ENCODE data around the gene PHF20. TPM values are rescaled to one million over a fixed set of nuclear protein-coding genes. Genes with fewer than 3 reads are reported as not detected.
"Not testable (repeated sequence)": the region's sequence is repeated elsewhere in the genome, so short reads cannot be mapped to it uniquely, and the experiment has no call there.

Gene PHF20
- total RNA-seq, 1 experiment from 2014 or later: 81.2 TPM

GRCh38 chr20:35952480-35953386 is 180.9 kb downstream of the PHF20 start:
- peak; percentile 3 for DNase-seq (ENCODE audit: low spot score)
- in situ Hi-C loops (cut with HindIII; ENCODE audit: low sequenced_read_pairs): no loop called here

GRCh38 chr20:35953387-35954199 is 181.8 kb downstream of the PHF20 start:
- DNase-seq (ENCODE audit: low spot score): no peak
- in situ Hi-C loops (cut with HindIII; ENCODE audit: low sequenced_read_pairs): no loop called here

GRCh38 chr20:35954200-35954906 is 182.5 kb downstream of the PHF20 start, which contains the start of gene SCAND1:
Gene SCAND1 (minus strand): TSS chr20:35954502. CDS start chr20:35954284, 218 bp downstream.
- in situ Hi-C loops (cut with HindIII; ENCODE audit: low sequenced_read_pairs): no loop called here
- peak; percentile 98 for DNase-seq (ENCODE audit: low spot score)

GRCh38 chr20:35954907-35955251 is 183.1 kb downstream of the PHF20 start:
- in situ Hi-C loops (cut with HindIII; ENCODE audit: low sequenced_read_pairs): no loop called here
- no peak for DNase-seq (ENCODE audit: low spot score)

- DNase-seq (ENCODE audit: low spot score): no peak
- in situ Hi-C loops (cut with HindIII; ENCODE audit: low sequenced_read_pairs): no loop called here
Measured at GRCh38 chr20:35956616-35957015, 184.8 kb downstream of the PHF20 start.

GRCh38 chr20:35959291-35959690 is 187.5 kb downstream of the PHF20 start:
- DNase-seq (ENCODE audit: low spot score); in situ Hi-C loops (cut with HindIII; ENCODE audit: low sequenced_read_pairs): not testable (repeated sequence)

- in situ Hi-C loops (cut with HindIII; ENCODE audit: low sequenced_read_pairs): no loop called here
- DNase-seq (ENCODE audit: low spot score): no peak
Measured at GRCh38 chr20:35963878-35964277, 192.1 kb downstream of the PHF20 start.

- no peak for DNase-seq (ENCODE audit: low spot score)
- in situ Hi-C loops (cut with HindIII; ENCODE audit: low sequenced_read_pairs): no loop called here
Measured at GRCh38 chr20:35967979-35968640, 196.3 kb downstream of the PHF20 start, which contains the start of gene CNBD2. Gene CNBD2 (plus strand): TSS chr20:35968590. CDS start chr20:35968763, 173 bp downstream.

GRCh38 chr20:35968930-35969329 is 197.1 kb downstream of the PHF20 start:
- in situ Hi-C loops (cut with HindIII; ENCODE audit: low sequenced_read_pairs): no loop called here
- no peak for DNase-seq (ENCODE audit: low spot score)

- in situ Hi-C loops (cut with HindIII; ENCODE audit: low sequenced_read_pairs): no loop called here
- no peak for DNase-seq (ENCODE audit: low spot score)
Measured at GRCh38 chr20:35971981-35972380, 200.2 kb downstream of the PHF20 start.

GRCh38 chr20:35972462-35972861 is 200.6 kb downstream of the PHF20 start:
- in situ Hi-C loops (cut with HindIII; ENCODE audit: low sequenced_read_pairs): no loop called here
- no peak for DNase-seq (ENCODE audit: low spot score)

GRCh38 chr20:35974256-35974655 is 202.4 kb downstream of the PHF20 start:
- no peak for DNase-seq (ENCODE audit: low spot score)
- in situ Hi-C loops (cut with HindIII; ENCODE audit: low sequenced_read_pairs): no loop called here

GRCh38 chr20:35975576-35976373 is 204.0 kb downstream of the PHF20 start:
- in situ Hi-C loops (cut with HindIII; ENCODE audit: low sequenced_read_pairs): no loop called here
- no peak for DNase-seq (ENCODE audit: low spot score)

GRCh38 chr20:35978041-35978513 is 206.3 kb downstream of the PHF20 start:
- DNase-seq (ENCODE audit: low spot score): no peak
- in situ Hi-C loops (cut with HindIII; ENCODE audit: low sequenced_read_pairs): no loop called here

GRCh38 chr20:35979544-35979943 is 207.7 kb downstream of the PHF20 start:
- in situ Hi-C loops (cut with HindIII; ENCODE audit: low sequenced_read_pairs): no loop called here
- no peak for DNase-seq (ENCODE audit: low spot score)

GRCh38 chr20:35981969-35982368 is 210.2 kb downstream of the PHF20 start:
- no peak for DNase-seq (ENCODE audit: low spot score)
- in situ Hi-C loops (cut with HindIII; ENCODE audit: low sequenced_read_pairs): no loop called here

- in situ Hi-C loops (cut with HindIII; ENCODE audit: low sequenced_read_pairs): no loop called here
- no peak for DNase-seq (ENCODE audit: low spot score)
Measured at GRCh38 chr20:35984382-35984781, 212.6 kb downstream of the PHF20 start.

- in situ Hi-C loops (cut with HindIII; ENCODE audit: low sequenced_read_pairs): no loop called here
Measured at GRCh38 chr20:35985806-35986205, 214.0 kb downstream of the PHF20 start.

More at GRCh38 chr20:35985806-35986205, 214.0 kb downstream of the PHF20 start:
- DNase-seq (ENCODE audit: low spot score): no peak

Measured in G401 (cell line).